Kidney epithelial cell (primary cell): ENCODE data around the gene EFHC1. TPM values are rescaled to one million over a fixed set of nuclear protein-coding genes. Genes with fewer than 3 reads are reported as not detected.

Experiments used
- DNase-seq: peaks from one replicate; pipeline ENCODE4 v3.0.0-alpha.2; 2010; ENCODE audit warnings: low read depth
- H3K27me3 ChIP-seq: 2 replicates; pipeline ENCODE4 v1.6.0; 2011; ENCODE audit warnings: low read length; ENCODE audit not compliant: control insufficient read depth, insufficient read depth
- H3K36me3 ChIP-seq: 2 replicates; pipeline ENCODE4 v1.5.1; 2011; ENCODE audit warnings: low read length; ENCODE audit not compliant: control insufficient read depth, insufficient read depth
- H3K4me3 ChIP-seq: 2 replicates; pipeline ENCODE4 v1.5.1; 2011; ENCODE audit warnings: low read depth, mild to moderate bottlenecking, control low read depth, low read length
- CTCF ChIP-seq: IDR thresholded peaks from 2 replicates; pipeline ENCODE4 v1.5.1; 2011; ENCODE audit warnings: mild to moderate bottlenecking, moderate library complexity, low read length, control low read depth, inconsistent platforms; ENCODE audit not compliant: insufficient read depth, poor library complexity, severe bottlenecking
- total RNA-seq: library from RNA; depleted of rRNA; stranded (reverse); fragments of >200 nt; gene quantifications from 2 replicates; pipeline ENCODE4 v1.2.3, GENCODE V29; 2015

The EFHC1 gene
- total RNA-seq, 1 donor from 2014 or later = 22.9 TPM

- Histone ChIP-seq H3K36me3 (no peaks in the 10 kb centered on the region), H3K27me3 (no peaks in the 10 kb centered on the region), H3K4me3 (no peak overlapping the region)
- no peak for DNase-seq
- TF ChIP-seq CTCF = no peak
Observed at GRCh38 chr6:52538901-52539354, 118.8 kb downstream of the EFHC1 start.

- Histone ChIP-seq H3K36me3 (no peaks in the 10 kb centered on the region), H3K4me3 (no peak overlapping the region), H3K27me3 (no peaks in the 10 kb centered on the region)
- DNase-seq = no peak
- no peak for TF ChIP-seq CTCF
Observed at GRCh38 chr6:52539607-52540006, 119.5 kb downstream of the EFHC1 start.

GRCh38 chr6:52540286-52540902 is 120.3 kb downstream of the EFHC1 start:
- Histone ChIP-seq H3K36me3 (no peaks in the 10 kb centered on the region), H3K27me3 (no peaks in the 10 kb centered on the region), H3K4me3 (no peak overlapping the region)
- no peak for DNase-seq
- TF ChIP-seq CTCF = no peak

- no peak overlapping the region for H3K4me3 ChIP-seq
- no peak for TF ChIP-seq CTCF
- no peak for DNase-seq
- H3K36me3 ChIP-seq = no peaks in the 10 kb centered on the region
- H3K27me3 ChIP-seq = no peaks in the 10 kb centered on the region
Observed at GRCh38 chr6:52541135-52541534, 121.0 kb downstream of the EFHC1 start.

GRCh38 chr6:52543262-52543661 is 123.1 kb downstream of the EFHC1 start:
- no peak overlapping the region for H3K4me3 ChIP-seq
- no peak for DNase-seq
- H3K27me3 ChIP-seq = no peaks in the 10 kb centered on the region
- H3K36me3 ChIP-seq = no peaks in the 10 kb centered on the region
- no peak for TF ChIP-seq CTCF
